ENCODE results near the gene SLC15A5. TPM values are rescaled to one million over a fixed set of nuclear protein-coding genes. Genes with fewer than 3 reads are reported as not detected.

Gene SLC15A5
- total RNA-seq, 2 donors from 2014 or later, result not detected

GRCh38 chr12:16165506-16165905 is 112.0 kb downstream of the SLC15A5 start:
- Mint-ChIP-seq H3K36me3 (no peaks in the 10 kb centered on the region), H3K9me3 (peaks cover 0 to 3% of the 10 kb centered on the region in 2 donors), H3K27ac (no peak overlapping the region)
- ATAC-seq, result no peak
- no peak for DNase-seq (ENCODE audit: low spot score in 2 of 2)

GRCh38 chr12:16163901-16164300 is 113.6 kb downstream of the SLC15A5 start:
- ATAC-seq (no peak), DNase-seq (ENCODE audit: low spot score in 2 of 2) (no peak)
- Mint-ChIP-seq H3K9me3 (peaks cover 0 to 3% of the 10 kb centered on the region in 2 donors), H3K27ac (no peak overlapping the region), H3K36me3 (no peaks in the 10 kb centered on the region)

- no peaks in the 10 kb centered on the region for H3K36me3 Mint-ChIP-seq
- H3K27ac Mint-ChIP-seq, result no peak overlapping the region
- peaks cover 0 to 2% of the 10 kb centered on the region in 2 donors for H3K9me3 Mint-ChIP-seq
- ATAC-seq (no peak), DNase-seq (ENCODE audit: low spot score in 2 of 2) (no peak)
These were observed 114.3 kb downstream of the SLC15A5 start for GRCh38 chr12:16163146-16163545.

DNA sequence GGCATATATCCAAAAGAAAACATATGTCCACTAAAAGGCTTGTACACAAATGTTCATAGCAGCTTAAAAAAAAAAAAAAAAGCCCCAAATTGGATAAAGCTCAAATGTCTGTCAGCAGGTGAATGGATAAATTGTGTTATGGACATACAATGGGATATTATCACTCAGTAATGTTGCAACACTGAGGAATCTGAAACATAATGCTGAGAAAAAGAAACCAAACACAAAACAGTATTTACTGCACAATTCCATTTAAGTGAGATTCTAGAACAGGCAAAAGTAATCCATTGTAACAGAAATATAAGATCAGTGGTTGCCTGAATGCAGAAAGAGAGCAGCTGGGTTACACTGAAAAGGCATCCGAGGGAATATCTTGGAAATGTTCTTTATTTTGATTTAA is 117.9 kb downstream of the SLC15A5 start:
- no peaks in the 10 kb centered on the region for H3K9me3 Mint-ChIP-seq

DNA sequence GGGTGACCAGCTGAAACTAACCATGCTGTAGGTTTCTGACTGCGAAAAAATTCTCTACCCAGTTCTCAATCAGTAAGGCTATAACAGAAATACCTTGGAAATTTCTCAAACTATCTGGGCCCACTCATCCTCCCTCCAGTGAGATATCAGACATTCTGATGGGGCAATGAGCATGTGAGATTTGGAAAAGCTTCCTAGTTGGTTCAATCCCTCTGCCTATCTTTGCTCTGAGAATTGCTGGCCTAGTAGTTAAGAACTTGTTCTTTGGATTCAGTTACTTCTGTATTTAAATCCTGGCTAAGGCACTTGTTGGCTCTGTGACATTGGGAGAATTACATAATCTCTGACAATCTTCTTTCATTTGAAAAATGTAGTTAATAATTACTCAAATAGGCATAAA is 119.4 kb downstream of the SLC15A5 start:
- ATAC-seq (no peak), DNase-seq (ENCODE audit: low spot score in 2 of 2) (no peak)
- H3K9me3 Mint-ChIP-seq, result no peaks in the 10 kb centered on the region
- no peaks in the 10 kb centered on the region for H3K36me3 Mint-ChIP-seq
- no peak overlapping the region for H3K27ac Mint-ChIP-seq

More for the DNA sequence above, 117.9 kb downstream of the SLC15A5 start:
- Mint-ChIP-seq H3K27ac (no peak overlapping the region), H3K36me3 (no peaks in the 10 kb centered on the region)
- DNase-seq (ENCODE audit: low spot score in 2 of 2) (no peak), ATAC-seq (no peak)

DNA sequence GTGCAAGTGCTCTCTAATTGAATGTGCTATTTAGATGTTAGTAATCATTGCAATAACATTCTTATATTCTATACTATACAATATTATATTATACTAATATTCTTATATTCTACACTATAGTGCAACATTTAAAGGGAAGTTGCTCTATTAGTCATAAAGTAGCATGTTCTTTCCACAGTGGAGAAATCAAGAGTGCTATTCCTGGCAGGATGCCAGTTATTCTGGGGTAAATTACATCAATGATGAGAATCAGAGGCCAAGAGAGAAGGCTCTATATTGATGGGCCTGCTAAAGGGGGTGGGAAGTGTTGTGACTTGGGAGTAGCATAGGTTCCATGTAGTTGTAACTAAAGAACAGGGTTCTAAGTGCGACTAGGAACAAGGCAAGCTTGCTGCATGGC is 121.5 kb downstream of the SLC15A5 start:
- Mint-ChIP-seq H3K27ac (no peak overlapping the region), H3K9me3 (no peaks in the 10 kb centered on the region), H3K36me3 (no peaks in the 10 kb centered on the region)
- ATAC-seq, result no peak
- no peak for DNase-seq (ENCODE audit: low spot score in 2 of 2)

DNA sequence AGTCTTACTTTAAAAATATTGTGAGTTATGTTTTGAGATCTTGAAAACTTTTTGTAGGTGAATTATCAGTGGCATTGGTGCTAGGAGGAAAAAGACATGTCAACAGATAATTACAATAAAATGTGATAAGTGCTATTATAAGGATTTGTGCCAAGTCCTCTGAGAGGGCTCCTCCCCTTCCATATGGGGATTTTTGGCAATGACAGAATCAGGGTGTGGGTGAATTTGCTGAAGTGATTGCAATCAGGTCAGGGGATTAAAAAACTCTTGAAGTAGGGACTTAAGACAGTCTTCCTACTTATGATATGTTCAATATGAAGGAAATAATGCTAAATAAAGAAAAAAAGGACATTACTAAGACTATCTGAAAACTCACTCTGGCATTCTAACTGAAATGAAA is 122.5 kb downstream of the SLC15A5 start:
- H3K27ac Mint-ChIP-seq, result no peak overlapping the region
- no peaks in the 10 kb centered on the region for H3K9me3 Mint-ChIP-seq
- H3K36me3 Mint-ChIP-seq, result no peaks in the 10 kb centered on the region
- no peak for DNase-seq (ENCODE audit: low spot score in 2 of 2)
- no peak for ATAC-seq

GRCh38 chr12:16152885-16153673 is 124.4 kb downstream of the SLC15A5 start:
- DNase-seq (ENCODE audit: low spot score in 2 of 2), result no peak
- ATAC-seq, result no peak
- H3K36me3 Mint-ChIP-seq, result no peaks in the 10 kb centered on the region
- H3K27ac Mint-ChIP-seq, result no peak overlapping the region
- H3K9me3 Mint-ChIP-seq, result no peaks in the 10 kb centered on the region

- H3K27ac Mint-ChIP-seq, result no peak overlapping the region
- H3K36me3 Mint-ChIP-seq, result no peaks in the 10 kb centered on the region
- no peak for ATAC-seq
- H3K9me3 Mint-ChIP-seq, result peaks cover 0 to 2% of the 10 kb centered on the region in 2 donors
- DNase-seq (ENCODE audit: low spot score in 2 of 2), result no peak
These were observed 127.2 kb downstream of the SLC15A5 start for GRCh38 chr12:16150276-16150675.

- H3K27ac Mint-ChIP-seq, result no peak overlapping the region
- ATAC-seq, result no peak
- H3K9me3 Mint-ChIP-seq, result peaks cover 0 to 2% of the 10 kb centered on the region in 2 donors
These were observed 128.5 kb downstream of the SLC15A5 start for GRCh38 chr12:16148938-16149337.

More at GRCh38 chr12:16148938-16149337, 128.5 kb downstream of the SLC15A5 start:
- no peak for DNase-seq (ENCODE audit: low spot score in 2 of 2)
- no peaks in the 10 kb centered on the region for H3K36me3 Mint-ChIP-seq

Other genes with a start within 250 kb of the SLC15A5 start
- not detected for gene MGST1, start 70.0 kb upstream of the SLC15A5 start, total RNA-seq

Data from activated naive CD4-positive, alpha-beta T cell treated with anti-CD3 and anti-CD28 coated beads, Interleukin-2, amount 50 U/mL, for 72 hours (primary cell).